Panc1 (cell line): ENCODE measurements around the gene INPP5B. TPM values are rescaled to one million over a fixed set of nuclear protein-coding genes. Genes with fewer than 3 reads are reported as not detected.

Experiments used
- ATAC-seq: fragments of 200-7000 bp; cut with Tn5 transposase; 2 replicates; pipeline ENCODE4 v1.9.1; 2020; ENCODE audit warnings: mild to moderate bottlenecking, moderate library complexity
- BruUV-seq: library from RNA; stranded (reverse); fragments of 400-500 nt; replicated peaks from 2 replicates; lab custom pipeline; 2021; lab: Mats Ljungman, UMichigan
- CTCF ChIA-PET: fragments of 300-600 bp; sonication (Branson Sonifier 250); formaldehyde crosslinking; loops from one replicate; lab custom pipeline; 2022; ENCODE audit warnings: antibody characterized with exemption; lab: Charles Lee
- POLR2A ChIA-PET: fragments of 300-600 bp; sonication (Branson Sonifier 250); formaldehyde crosslinking; loops from one replicate; lab custom pipeline; 2022; ENCODE audit warnings: antibody characterized with exemption; lab: Charles Lee
- DNase-seq: peaks from one replicate; pipeline ENCODE4 v3.0.0-alpha.2; 2010; ENCODE audit warnings: low read depth, low spot score
- H3K27ac ChIP-seq: 2 replicates; pipeline ENCODE4 v1.5.1; 2011; ENCODE audit warnings: mild to moderate bottlenecking, low read length, inconsistent platforms
- H3K27me3 ChIP-seq: fragments of 200-500 bp; sonication (Bioruptor generic); 2 replicates; pipeline ENCODE4 v1.6.0; 2014; ENCODE audit warnings: low read length, inconsistent platforms; ENCODE audit not compliant: control insufficient read depth, insufficient read depth
- H3K36me3 ChIP-seq: fragments of 200-500 bp; sonication (Bioruptor generic); 2 replicates; pipeline ENCODE4 v1.5.1; 2014; ENCODE audit warnings: inconsistent platforms, mild to moderate bottlenecking, low read length, moderate library complexity; ENCODE audit not compliant: control insufficient read depth, insufficient read depth
- H3K4me1 ChIP-seq: 2 replicates; pipeline ENCODE4 v1.5.1; 2011; ENCODE audit warnings: inconsistent platforms, mild to moderate bottlenecking, low read length, moderate library complexity; ENCODE audit not compliant: control insufficient read depth, insufficient read depth
- H3K4me3 ChIP-seq, 2 experiments: 2 replicates each; pipeline ENCODE4 v1.5.1; 2011 to 2012; ENCODE audit warnings: low read depth in 2 of 2, low read length in 2 of 2, mild to moderate bottlenecking in 2 of 2, inconsistent platforms in 1 of 2, moderate library complexity in 1 of 2
- H3K9me3 ChIP-seq: fragments of 200-500 bp; sonication (Bioruptor generic); 2 replicates; pipeline ENCODE4 v1.5.1; 2014; ENCODE audit warnings: low read depth, mild to moderate bottlenecking, inconsistent platforms, low read length, moderate library complexity; ENCODE audit not compliant: control insufficient read depth, insufficient read depth
- POLR2AphosphoS5 ChIP-seq: IDR thresholded peaks from 2 replicates; pipeline ENCODE4 v1.6.1; 2012; ENCODE audit warnings: mild to moderate bottlenecking, low read depth, low read length, moderate library complexity
- SIN3A ChIP-seq: IDR thresholded peaks from 2 replicates; pipeline ENCODE4 v1.6.1; 2012; ENCODE audit warnings: low read depth, mild to moderate bottlenecking, low read length, moderate library complexity, borderline replicate concordance; ENCODE audit not compliant: insufficient read depth
- TCF7L2 ChIP-seq: IDR thresholded peaks from 2 replicates; pipeline ENCODE4 v1.6.1; 2011; ENCODE audit warnings: mild to moderate bottlenecking, low read depth, low read length, inconsistent platforms
- in situ Hi-C: cut with HindIII; loops from 2 replicates; pipeline ENCODE4 v1.10.0; 2016; ENCODE audit warnings: low sequenced_read_pairs, low pct_unique_long_range_greater_than_20kb
- intact Hi-C: fragments of 100-400 bp; cut with micrococcal nuclease; formaldehyde crosslinking; loops from one replicate; pipeline ENCODE4 v1.10.0; 2022; ENCODE audit not compliant: unreplicated experiment
- total RNA-seq: library from RNA; stranded (reverse); gene quantifications from one replicate; pipeline ENCODE4 v1.2.1, GENCODE V29; 2021; ENCODE audit not compliant: unreplicated experiment
- TF ChIP-seq, protein P1 (sequence below), 2 experiments: IDR thresholded peaks; 2 replicates each; pipeline ENCODE4 v1.6.1; 2011 to 2012; ENCODE audit warnings: low read depth in 2 of 2, control low read depth in 1 of 2, low read length in 1 of 2, mild to moderate bottlenecking in 1 of 2, moderate library complexity in 1 of 2; ENCODE audit not compliant: insufficient read depth in 1 of 2
- TF ChIP-seq, protein P2 (sequence below): fragments of 450-650 bp; IDR thresholded peaks from 2 replicates; pipeline ENCODE4 v1.5.1; 2017; ENCODE audit warnings: mild to moderate bottlenecking

INPP5B gene
- total RNA-seq, 1 experiment from 2014 or later = 17.7 TPM

DNA sequence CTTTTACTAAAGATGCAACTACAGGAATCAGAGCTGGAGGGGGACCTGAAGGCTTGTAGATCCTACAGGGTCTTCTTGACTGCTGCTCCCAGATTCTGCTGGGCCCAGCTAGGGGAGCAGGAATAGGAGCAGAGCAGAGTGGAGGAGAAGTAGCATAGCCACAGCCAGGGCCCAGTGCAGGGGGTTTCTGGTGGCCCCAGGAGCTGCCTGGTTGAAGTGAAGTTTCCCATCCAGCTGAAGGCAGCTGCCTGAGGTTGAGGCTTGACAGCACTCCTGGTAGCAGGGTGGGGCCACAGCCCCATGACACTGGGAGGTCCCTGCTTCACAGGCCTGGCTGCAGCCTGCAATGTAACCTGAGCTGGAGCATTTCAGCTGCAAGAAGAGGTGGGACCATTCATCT is 2.0 kb upstream of the INPP5B start:
- H3K27me3 ChIP-seq = no peaks in the 10 kb centered on the region
- in situ Hi-C loops = no loop called here
- intact Hi-C loops = no loop called here
- ChIA-PET POLR2A (no interaction called here), CTCF (no interaction called here)
- no peaks in the 10 kb centered on the region for H3K36me3 ChIP-seq
- no peak for TF ChIP-seq SIN3A
- TF ChIP-seq, protein P1, sequence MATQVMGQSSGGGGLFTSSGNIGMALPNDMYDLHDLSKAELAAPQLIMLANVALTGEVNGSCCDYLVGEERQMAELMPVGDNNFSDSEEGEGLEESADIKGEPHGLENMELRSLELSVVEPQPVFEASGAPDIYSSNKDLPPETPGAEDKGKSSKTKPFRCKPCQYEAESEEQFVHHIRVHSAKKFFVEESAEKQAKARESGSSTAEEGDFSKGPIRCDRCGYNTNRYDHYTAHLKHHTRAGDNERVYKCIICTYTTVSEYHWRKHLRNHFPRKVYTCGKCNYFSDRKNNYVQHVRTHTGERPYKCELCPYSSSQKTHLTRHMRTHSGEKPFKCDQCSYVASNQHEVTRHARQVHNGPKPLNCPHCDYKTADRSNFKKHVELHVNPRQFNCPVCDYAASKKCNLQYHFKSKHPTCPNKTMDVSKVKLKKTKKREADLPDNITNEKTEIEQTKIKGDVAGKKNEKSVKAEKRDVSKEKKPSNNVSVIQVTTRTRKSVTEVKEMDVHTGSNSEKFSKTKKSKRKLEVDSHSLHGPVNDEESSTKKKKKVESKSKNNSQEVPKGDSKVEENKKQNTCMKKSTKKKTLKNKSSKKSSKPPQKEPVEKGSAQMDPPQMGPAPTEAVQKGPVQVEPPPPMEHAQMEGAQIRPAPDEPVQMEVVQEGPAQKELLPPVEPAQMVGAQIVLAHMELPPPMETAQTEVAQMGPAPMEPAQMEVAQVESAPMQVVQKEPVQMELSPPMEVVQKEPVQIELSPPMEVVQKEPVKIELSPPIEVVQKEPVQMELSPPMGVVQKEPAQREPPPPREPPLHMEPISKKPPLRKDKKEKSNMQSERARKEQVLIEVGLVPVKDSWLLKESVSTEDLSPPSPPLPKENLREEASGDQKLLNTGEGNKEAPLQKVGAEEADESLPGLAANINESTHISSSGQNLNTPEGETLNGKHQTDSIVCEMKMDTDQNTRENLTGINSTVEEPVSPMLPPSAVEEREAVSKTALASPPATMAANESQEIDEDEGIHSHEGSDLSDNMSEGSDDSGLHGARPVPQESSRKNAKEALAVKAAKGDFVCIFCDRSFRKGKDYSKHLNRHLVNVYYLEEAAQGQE (IDR thresholded peaks at IDR 0.05; ENCODE audit: insufficient read depth in 1 of 2, low read depth in 2 of 2, low read length in 1 of 2) = no peak
- TF ChIP-seq, protein P2, sequence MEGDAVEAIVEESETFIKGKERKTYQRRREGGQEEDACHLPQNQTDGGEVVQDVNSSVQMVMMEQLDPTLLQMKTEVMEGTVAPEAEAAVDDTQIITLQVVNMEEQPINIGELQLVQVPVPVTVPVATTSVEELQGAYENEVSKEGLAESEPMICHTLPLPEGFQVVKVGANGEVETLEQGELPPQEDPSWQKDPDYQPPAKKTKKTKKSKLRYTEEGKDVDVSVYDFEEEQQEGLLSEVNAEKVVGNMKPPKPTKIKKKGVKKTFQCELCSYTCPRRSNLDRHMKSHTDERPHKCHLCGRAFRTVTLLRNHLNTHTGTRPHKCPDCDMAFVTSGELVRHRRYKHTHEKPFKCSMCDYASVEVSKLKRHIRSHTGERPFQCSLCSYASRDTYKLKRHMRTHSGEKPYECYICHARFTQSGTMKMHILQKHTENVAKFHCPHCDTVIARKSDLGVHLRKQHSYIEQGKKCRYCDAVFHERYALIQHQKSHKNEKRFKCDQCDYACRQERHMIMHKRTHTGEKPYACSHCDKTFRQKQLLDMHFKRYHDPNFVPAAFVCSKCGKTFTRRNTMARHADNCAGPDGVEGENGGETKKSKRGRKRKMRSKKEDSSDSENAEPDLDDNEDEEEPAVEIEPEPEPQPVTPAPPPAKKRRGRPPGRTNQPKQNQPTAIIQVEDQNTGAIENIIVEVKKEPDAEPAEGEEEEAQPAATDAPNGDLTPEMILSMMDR = no peak
- TF ChIP-seq TCF7L2 = no peak
- TF ChIP-seq POLR2AphosphoS5 = no peak
- no peaks in the 10 kb centered on the region for H3K9me3 ChIP-seq
- DNase-seq = no peak
- BruUV-seq = no TSS peak
- peaks cover 7% of the 10 kb centered on the region for H3K4me1 ChIP-seq
- ATAC-seq = no peak
- no peak overlapping the region for H3K27ac ChIP-seq
- H3K4me3 ChIP-seq = no peak overlapping the region

DNA sequence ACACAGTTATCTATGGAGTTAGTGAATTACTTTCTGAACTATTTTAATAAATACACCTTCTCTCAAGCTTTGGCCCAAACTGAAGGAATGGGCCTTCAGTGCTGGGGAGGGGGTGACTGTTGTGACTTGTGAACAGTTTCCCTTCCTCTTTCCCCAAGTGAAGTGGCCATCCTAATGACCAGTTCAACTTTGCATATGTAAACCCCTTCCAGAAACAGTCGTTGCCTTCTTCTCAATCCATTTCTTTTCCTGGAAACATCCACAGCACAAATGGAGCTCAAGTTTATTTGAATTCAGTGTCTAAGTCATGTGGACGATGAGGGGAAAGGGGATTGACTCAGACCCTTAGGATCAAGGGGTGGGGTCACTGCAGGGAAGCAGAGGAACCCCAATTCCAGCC is 1.3 kb upstream of the INPP5B start:
- ChIA-PET CTCF (interaction anchor here (0.6 kb wide), 1 partner anchor 25 kb away, joined by 4 read pairs; no protein-coding TSS in a partner anchor), POLR2A (no interaction called here)
- Histone ChIP-seq H3K4me1 (peaks cover 7% of the 10 kb centered on the region), H3K4me3 (no peak overlapping the region), H3K36me3 (no peaks in the 10 kb centered on the region), H3K9me3 (no peaks in the 10 kb centered on the region), H3K27ac (peak overlapping the region; percentile 34; the same call in 1 of the 2 replicates), H3K27me3 (no peaks in the 10 kb centered on the region)
- DNase-seq = no peak
- intact Hi-C loops = no loop called here
- no peak for TF ChIP-seq TCF7L2
- TF ChIP-seq SIN3A = no peak
- TF ChIP-seq POLR2AphosphoS5 = no peak
- TF ChIP-seq, protein P2 = no peak
- TF ChIP-seq, protein P1 (IDR thresholded peaks at IDR 0.05; ENCODE audit: insufficient read depth in 1 of 2, low read depth in 2 of 2, low read length in 1 of 2) = no peak
- ATAC-seq = no peak
- BruUV-seq = no TSS peak
- in situ Hi-C loops = no loop called here
